ENCODE results near the gene CRYGA.

The CRYGA gene, protein sequence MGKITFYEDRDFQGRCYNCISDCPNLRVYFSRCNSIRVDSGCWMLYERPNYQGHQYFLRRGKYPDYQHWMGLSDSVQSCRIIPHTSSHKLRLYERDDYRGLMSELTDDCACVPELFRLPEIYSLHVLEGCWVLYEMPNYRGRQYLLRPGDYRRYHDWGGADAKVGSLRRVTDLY

DNA sequence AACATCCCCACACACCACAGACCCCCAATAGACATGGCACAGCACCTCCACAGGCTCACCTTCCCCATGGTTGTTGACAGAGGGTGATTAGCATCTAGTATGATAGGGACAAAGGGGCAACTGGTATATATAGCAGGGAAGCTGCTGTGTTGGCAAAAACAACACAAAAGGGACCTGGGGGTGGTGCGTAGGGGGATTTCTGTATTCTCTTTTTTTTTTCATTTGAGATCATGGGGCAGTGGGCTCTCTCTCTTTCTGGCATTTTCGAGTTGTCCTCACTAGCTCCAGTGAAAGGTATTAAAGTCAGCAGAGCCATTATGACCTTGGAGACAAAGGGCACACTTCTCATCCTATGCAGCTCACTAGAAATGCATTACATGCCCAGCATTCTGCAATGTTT lies at the start of gene CRYGA:
CRYGA (minus strand) TSS at position 101 of the 400 bp plus-strand sequence; CDS start at position 68, 33 bp downstream.
- no peak for DNase-seq (ENCODE audit: low spot score)

GRCh38 chr2:208210688-208211451 lies 47.5 kb upstream of the CRYGA start:
- peak; percentile 14 for DNase-seq (ENCODE audit: low spot score)

- no peak for DNase-seq (ENCODE audit: low spot score)
Observed at GRCh38 chr2:208208335-208209085, 45.1 kb upstream of the CRYGA start.

DNA sequence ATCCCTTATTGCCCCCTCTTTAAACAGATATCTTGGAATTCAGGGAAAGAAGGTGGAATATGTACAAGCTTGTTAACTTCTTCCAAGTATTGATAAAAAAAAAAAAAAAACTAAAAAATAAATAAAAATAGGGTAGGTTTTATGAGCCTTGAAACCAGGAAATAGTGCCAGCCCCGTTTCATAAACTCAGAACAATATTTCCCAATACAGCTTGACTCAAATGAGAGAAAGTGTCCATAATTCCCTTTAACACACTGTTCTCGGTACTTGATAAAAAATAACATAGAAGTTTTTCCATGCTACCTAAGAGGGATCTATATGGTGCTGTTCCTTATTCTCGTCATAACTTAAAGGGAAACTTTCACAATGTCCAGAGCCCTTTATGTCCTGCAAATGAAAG lies 44.4 kb upstream of the CRYGA start:
- DNase-seq (ENCODE audit: low spot score), result no peak

GRCh38 chr2:208204166-208204565 lies 40.8 kb upstream of the CRYGA start:
- no peak for DNase-seq (ENCODE audit: low spot score)

DNA sequence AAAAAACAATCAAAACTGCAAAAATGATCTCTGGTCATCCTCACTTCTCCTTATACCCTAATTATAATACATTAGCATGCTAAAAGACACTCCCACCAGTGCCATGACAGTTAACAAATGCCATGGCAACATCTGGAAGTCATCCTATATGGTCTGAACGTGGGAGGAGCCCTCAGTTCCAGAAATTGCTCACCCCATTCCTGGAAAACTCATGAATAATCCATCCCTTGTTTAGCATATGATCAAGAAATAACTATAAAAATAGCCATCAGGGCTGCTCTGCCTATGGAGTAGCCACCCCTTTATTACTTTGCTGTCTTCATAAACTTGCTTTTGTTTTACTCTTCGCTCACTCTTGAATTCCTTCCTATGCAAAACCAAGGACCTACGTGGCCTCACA lies 32.1 kb upstream of the CRYGA start:
- no peak for DNase-seq (ENCODE audit: low spot score)

DNA sequence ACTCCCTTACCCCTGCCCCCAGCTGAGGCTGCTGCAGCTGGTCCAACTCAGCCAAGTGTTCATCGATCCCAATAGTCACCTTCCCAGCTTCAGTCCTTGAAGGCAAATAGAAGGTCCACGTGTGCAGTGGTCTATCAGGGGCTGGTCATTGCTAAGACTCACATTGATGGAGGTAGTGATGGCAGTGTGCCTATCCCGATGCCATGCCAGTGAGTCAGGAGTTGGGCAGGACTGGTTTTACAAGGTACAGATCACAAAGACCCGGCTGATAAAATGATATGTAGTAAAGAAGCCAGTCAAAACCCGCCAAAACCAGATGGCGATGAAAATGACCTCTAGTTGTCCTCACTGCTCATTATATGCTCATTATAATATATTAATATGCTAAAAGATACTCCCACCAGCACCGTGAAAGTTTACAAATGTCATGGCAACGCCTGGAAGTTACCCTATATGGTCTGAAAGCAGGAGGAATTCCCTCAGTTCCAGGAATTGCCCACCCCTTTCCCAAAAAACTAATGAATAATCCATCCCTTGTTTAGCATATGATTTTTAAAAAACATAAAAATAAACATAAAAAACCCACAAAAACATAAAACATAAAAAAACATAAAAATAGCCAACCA lies 29.3 kb upstream of the CRYGA start:
- no peak for DNase-seq (ENCODE audit: low spot score)

DNA sequence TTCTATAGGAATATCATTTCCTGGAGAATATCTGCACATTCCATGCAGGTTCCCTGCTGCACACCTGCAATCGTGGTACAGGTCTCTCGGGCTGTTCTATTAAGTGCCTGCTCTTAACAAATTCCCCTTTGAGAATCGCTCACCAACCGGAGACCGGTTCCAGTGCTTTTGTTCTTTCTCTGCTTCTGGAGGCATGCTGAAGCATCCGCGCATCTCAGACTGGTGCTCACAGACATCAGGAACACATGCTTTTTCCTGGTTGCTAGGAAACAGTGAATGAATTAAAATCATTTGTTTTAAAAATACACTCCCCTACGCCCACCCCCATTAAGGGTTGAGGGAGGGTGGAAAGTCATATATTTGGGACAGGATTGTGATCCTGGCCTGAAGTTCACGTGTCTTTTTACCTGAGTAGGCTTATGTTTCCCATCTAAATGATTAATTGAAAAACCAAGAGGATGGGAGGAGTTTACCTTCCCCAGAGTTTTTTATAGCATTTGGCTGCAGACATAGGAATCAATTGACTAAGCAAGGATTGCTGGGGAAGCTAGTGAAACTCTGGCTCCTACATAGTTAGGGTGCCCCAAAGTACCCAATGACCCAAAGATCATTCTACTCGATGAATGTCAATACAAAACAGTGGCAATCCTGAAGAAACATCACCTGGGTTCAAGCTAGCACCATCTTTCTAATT lies 26.6 kb upstream of the CRYGA start, which contains the start of gene C2orf80:
C2orf80 (minus strand) TSS at position 221 of the 694 bp plus-strand sequence. CDS start 3,044 bp downstream, outside the sequence.
- DNase-seq (ENCODE audit: low spot score), result peak; percentile 70

GRCh38 chr2:208189069-208189809 lies 25.9 kb upstream of the CRYGA start:
- DNase-seq (ENCODE audit: low spot score), result no peak

- no peak for DNase-seq (ENCODE audit: low spot score)
Observed at GRCh38 chr2:208186893-208187292, 23.5 kb upstream of the CRYGA start.

DNA sequence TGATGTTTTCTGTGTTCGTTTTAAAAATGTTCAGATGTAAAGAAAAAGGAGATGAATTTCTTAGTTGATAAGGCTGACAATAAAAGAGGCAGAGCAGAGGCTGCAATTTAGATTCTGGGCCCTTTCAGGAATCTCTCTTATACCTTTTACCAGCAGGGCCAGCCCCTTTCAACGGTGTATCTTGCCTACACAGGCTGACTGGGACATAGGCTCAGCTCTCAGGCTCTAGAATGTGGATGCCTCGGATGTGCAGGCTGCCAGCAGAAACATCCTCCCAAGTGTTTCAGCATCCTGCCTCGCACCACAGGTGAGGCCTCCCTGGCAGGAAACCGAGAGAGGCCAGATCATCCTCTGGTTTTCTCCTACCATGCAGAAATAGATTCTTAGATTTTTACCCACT lies 23.1 kb upstream of the CRYGA start:
- no peak for DNase-seq (ENCODE audit: low spot score)

- no peak for DNase-seq (ENCODE audit: low spot score)
Observed at GRCh38 chr2:208183972-208184705, 20.8 kb upstream of the CRYGA start.

GRCh38 chr2:208183526-208183925 lies 20.1 kb upstream of the CRYGA start:
- no peak for DNase-seq (ENCODE audit: low spot score)

DNA sequence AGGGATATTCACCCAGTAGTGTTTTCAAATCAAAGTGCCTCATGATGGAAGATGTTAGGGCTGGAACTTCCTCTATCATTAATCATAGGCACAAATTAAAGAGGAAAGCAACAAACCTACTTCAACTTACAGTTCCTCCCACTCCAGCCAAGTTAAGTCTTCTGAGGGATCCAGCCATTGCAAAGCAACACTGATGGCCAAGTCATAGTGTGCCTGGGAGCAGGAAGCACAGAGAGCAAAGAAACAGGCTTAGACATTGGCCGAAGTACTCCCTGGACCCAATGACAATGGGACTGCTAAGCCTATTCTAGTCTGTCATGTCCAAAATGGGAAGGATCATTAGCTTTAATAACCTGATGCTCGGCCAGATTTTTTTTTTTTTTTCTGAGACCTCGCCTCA lies 19.4 kb upstream of the CRYGA start:
- no peak for DNase-seq (ENCODE audit: low spot score)

DNA sequence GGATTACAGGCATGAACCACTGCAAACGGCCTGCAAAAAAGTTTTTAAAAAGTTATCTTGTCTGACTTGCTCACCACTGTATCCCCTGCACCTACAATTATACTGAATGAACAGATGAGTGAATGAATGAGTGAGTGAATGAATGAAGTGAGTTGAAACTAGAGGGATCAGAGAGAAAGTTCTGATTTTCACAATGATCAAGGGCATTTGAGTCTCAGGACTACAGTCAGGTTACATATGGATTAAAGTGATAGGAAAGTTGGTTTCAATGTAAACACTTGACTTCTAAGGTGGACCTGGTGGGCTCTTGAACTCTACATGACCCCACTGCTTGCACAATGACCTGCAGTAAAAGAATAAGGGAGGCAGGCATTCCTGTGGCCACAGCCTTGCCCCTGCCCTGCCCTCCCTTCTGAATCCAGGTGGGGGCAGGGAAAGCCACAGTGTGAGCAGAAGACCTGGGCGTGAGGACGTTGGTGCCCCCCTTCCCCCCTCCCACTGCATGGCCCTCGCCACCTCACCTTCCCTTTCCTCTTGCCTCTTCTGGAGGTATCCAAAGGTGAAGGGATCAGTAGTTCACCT lies 15.7 kb upstream of the CRYGA start:
- no peak for DNase-seq (ENCODE audit: low spot score)

- no peak for DNase-seq (ENCODE audit: low spot score)
Observed at GRCh38 chr2:208175840-208176153, 12.4 kb upstream of the CRYGA start.

DNA sequence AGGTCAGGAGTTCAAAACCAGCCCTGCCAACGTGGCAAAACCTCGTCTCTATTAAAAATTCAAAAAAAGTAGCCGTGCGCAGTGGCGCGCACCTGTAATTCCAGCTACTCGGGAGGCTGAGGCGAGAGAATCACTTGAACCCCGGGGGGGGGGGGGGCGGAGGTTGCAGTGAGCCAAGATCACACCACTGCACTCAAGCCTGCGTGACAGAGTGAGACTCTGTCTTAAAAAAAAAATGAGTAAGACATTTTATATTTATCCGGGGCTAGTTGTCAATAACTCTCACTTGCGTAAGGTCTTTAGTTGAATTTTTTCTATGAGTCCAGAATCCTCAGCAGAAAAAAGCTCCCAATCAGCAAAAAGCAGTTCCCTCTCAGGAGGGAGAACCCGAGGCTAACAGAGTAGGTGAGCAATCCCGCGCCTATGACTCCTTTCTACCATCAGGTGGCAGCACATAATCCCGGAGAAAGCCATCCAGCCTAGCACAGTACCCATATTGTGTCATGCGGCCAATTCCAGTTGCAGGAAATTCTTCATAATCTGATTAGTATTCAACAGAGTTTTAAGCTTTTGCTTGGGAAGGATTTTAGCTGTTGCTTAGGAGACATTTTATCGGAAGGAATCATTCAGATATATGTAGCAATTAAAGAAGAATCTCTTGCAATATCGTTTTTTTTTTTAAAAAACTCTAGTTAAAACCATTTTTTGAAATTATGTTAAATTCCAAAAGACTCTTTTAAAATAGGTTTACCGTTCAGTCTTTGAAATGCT lies 11.9 kb upstream of the CRYGA start:
- peak; percentile 84 for DNase-seq (ENCODE audit: low spot score)

GRCh38 chr2:208174144-208174543 lies 10.8 kb upstream of the CRYGA start:
- DNase-seq (ENCODE audit: low spot score), result no peak

- DNase-seq (ENCODE audit: low spot score), result no peak
Observed at GRCh38 chr2:208172125-208172524, 8.7 kb upstream of the CRYGA start.
